Head of caudate nucleus (tissue), 42 donors: ENCODE results near the gene DLG2.

Experiments used
- DNase-seq, 42 donors: peaks; one replicate each; pipeline versions ENCODE4 v3.0.0 to v3.0.0-alpha.2; 2020 to 2021; ENCODE audit warnings: mixed read lengths in 7 of 42
- intact Hi-C: fragments of 100-400 bp; cut with DNase I; formaldehyde crosslinking; loops from one replicate; pipeline ENCODE4 v1.15.0; 2022

The DLG2 gene

DNA sequence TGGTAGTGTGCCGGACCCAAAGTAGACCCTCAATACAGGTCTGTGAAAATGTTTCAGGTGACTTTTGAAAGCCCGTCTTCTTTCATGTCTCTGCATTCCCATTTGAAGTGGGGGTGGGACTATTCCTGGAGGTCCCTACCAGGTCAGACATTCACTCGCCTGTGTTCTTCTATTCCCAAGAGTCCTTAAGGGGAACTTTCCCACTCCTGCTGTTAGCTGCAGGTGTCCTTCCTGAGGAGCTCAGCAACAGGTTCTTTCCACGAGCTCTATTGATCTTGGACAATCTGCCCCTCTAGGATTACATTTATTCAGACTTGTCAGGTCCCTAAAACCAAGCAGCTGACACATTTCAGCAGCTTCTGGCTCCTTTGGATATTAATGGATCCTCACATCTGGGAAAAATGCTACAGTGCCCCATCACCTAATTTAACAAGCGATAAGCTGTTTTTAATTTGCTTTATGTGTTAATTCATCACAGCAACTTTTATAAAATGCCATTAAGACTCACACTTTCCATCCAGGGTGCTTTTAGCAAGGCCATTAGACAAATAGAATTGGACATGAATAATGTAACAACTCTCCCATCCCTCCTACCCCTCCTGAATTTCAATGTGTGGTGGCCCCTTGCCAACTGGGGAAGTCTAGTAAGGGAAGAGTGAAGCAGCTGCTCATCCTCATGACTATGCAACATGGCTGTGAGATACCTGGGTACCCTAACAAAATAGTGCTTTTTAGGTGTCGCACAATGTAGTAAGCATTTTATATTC lies 2081.5 kb downstream of the DLG2 start:
- peak in 36 of 42 donors; percentile 11 to 83 (median 48) for DNase-seq
- intact Hi-C loops = no loop called here

DNA sequence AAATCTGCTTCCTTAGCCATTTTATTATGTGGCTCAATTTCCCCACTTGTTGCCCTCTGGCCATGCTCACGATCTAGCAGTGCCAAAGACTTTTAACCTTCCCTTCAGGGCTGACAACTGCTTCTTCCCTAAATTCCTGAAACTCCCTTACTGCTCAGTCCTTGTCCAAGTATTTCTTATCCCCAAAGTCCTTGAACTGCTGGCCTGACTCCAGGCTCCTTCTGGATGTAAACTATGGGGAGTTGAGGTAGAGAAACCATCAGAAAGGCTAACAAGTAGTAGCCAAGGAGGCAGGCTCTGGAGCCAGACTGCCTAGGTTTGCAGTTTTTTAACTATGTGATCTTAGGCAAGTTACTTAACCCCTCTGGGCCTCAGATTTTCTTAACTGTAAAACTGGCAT lies 2082.3 kb downstream of the DLG2 start:
- intact Hi-C loops = no loop called here
- DNase-seq = no peak

DNA sequence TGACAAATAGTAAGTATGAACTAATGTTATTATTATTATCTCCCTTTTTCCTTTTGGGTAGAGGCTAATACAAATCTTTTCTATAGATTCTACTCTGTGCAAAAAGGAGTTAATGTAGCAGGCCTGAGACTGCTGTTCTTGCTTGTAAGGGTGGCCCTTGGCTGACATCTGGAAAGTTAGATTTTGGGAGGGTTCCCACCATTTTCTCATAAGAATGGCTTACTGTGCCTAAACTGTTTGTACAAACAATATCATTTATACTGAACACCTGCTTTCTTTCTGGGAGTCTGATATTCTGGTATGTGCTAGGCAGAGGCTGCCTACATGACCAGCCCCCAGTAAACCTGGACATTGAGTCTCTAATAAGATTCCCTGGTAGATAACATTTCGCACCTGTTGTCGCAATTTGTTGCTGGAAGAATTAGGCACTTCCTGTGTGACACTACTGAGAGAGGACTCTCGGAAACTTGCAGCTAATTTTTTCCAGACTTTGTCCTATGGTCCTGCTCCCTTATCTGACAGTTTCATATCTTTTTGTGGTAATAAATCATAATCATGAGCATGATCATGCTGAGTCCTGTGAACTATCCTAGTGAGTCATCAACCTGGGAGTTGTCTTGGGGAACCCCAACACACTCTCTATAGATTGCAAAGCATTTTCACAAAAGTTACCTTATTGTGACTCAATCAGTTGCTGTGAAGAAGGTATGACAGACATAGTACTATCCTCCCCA lies 2083.3 kb downstream of the DLG2 start:
- intact Hi-C loops = no loop called here
- DNase-seq = no peak

DNA sequence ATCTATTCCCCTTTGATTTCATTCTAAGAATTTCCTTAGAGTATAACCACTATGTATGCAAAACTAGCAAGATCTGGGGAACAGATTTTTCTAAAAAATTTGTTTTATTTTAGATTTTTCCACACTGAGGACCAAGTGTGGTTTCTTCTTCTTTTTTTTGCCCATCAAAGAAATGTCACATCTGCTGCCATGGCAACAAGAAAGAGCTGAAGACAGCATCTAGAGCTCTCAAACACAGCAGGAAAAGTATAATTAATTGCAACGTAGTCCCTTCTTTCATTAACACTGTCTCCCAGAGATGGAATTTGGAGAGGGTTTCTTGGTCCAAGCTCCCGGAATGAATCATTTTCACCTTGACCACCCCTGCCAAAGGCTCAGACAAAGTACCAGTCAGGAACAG lies 2084.3 kb downstream of the DLG2 start:
- peak in 2 of 42 donors; percentile 35 to 41 for DNase-seq
- intact Hi-C loops = no loop called here

DNA sequence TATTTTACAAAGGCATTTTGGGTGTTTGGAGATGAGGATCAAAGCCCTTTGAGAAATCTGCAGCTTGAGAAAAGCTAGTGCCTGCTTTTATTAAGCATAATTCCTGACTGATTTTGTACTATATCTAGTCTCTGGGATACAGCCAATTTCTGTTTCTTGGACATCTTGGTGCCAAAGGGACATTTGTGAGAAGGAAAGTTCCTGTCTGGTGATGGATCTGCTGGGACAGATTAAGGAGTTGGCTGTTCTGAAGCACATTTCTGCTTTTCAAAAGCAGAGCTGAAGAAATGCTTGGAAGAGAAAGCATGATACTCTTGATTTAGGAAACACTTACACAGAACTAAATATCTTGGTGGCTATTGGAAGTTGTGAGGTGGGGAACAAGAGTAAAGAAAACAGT lies 2086.4 kb downstream of the DLG2 start:
- intact Hi-C loops = no loop called here
- DNase-seq = no peak

DNA sequence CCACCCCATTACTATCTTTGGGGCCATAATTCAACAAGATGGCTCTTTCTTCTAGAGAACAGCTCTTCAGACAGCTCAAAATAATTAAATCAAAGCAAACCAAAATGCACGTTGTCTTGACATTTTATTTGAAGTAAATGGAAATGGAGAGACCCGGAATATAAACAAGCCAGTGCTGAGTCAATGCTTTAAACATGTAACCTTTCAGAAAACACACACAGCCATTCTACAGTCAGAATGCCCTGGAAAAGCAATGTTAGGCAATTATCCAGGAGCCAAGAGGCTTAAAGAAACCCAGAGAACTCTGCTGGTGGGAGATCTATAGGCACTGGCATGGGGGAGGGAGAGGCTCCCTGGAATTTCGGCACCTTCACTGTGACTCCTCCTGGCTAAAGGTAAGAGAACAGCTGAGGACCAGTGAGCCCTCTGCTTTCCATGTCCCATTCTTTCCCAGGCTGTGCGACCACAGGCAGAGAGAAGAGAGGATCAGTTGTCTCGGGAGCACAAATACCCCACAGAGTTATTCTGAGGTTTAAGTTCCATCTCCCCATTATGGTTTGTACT lies 2086.9 kb downstream of the DLG2 start:
- intact Hi-C loops = no loop called here
- no peak for DNase-seq

DNA sequence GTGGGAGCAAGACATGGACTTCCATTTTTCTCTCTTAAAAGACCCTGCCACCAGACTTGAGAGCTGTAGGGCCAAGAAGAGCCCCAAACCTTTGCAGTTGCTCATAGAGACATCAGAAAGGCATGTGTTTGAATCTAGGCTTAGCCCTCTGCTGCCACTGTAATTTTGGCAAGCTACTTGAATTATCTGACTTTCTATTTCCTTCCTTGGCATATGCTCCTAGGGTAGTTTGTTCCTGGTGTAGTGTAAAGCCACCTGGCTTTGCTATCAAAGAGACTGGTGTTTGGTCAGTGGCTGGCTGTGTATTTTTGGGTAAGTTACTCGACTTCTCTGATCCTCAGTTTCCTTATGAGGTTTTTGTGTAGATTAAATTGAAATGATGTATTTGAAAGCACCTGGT lies 2088.9 kb downstream of the DLG2 start:
- intact Hi-C loops = no loop called here
- no peak for DNase-seq

DNA sequence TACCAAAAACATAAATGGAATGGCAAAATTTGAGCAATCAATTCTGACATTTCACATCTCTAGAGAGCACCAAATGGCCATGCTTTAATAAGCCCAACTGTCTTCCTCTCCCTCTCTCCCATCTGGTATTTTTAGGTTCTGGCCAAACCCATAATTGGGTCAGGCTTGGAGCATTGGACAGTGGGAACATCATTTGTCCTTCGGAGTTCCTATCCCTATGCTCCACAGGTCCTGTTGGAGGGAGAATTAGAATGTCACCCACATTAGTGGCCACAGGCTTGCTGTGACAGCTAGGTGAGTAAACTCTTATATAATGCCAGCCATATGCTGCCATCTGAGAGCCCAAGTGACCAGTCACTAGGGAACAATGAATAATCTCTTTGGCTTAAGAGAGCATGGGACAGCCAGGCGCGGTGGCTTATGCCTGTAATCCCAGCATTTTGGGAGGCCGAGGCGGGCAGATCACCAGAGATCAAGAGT lies 2090.0 kb downstream of the DLG2 start:
- intact Hi-C loops = no loop called here

DNA sequence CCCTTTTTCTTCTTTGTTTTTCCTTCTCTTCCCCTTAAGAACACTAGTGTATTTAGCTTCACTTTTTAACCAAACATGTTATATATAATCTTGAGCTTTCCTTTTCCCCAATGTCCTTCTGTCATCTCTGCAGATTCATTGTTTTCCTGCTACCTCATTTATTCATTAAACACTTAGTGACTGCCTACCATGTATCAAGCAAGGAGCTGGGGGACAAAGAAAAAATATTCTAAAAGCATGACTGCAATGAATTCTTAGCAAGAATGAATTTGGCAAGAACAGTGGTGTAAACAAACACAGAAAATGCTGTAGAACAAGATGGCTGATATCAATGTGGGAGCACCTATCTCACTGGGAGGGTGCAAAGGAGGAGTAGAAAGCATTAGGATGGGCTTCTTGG lies 2094.0 kb downstream of the DLG2 start:
- DNase-seq = no peak
- intact Hi-C loops = no loop called here

More for the DNA sequence above, 2090.0 kb downstream of the DLG2 start:
- DNase-seq = no peak

DNA sequence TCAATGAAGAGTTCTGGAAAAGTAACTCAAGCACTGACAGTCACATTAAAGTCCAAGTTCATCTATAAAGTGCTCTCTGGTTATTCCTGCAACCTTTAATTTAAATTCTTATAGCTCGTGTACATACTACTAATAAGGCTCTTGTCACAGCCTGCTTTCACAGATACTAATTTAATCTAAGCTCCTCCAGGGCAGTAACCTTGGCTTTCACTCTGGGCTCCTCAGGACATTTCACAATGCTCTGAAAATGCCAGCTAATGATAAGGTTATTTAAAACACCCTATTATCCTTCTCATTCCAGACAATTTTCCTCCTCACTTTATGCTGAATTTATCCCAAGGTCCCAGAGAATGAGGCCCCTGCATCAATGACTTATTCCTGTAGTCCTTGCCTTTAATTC lies 2098.3 kb downstream of the DLG2 start:
- intact Hi-C loops = no loop called here
- DNase-seq = no peak

DNA sequence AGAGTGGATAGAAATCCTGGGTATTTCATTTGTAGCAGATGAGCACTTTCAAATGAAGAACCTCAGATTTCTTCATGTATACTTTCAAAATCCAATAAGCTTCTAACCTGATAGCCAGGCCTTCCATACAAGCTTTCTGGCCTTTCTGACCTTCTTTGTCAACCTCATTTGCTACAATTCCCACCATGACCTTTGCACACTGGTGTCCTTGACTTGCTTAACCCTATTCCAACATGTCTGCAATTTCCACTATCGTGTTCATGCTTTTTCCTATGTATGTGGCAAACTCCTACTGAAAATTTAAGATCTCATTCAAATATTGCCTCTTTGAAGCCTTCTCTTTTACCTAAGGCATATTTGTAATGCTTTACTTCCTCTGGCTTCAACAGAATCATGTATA lies 2098.9 kb downstream of the DLG2 start:
- intact Hi-C loops = no loop called here
- no peak for DNase-seq

DNA sequence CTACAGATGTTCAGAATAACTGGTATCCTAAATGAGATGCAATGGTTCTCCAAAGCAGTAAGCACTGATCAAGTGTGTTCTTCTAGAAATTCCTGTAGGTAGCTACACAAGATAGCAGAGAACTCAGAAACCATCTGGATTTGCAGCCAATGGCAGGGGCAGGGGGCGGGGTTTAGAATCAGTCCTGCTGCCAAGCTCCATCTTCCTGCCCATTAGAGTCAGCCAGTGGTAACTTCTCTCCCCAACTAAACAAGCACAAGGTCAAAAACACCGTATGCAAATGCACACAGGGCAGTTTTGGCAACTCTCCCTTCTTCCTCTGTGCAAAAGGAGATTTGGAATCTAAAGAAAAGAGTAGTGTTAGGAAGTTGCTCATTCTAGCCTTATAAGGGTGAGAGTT lies 2103.5 kb downstream of the DLG2 start:
- intact Hi-C loops = no loop called here
- peak in 2 of 42 donors; percentile 17 to 39 for DNase-seq

DNA sequence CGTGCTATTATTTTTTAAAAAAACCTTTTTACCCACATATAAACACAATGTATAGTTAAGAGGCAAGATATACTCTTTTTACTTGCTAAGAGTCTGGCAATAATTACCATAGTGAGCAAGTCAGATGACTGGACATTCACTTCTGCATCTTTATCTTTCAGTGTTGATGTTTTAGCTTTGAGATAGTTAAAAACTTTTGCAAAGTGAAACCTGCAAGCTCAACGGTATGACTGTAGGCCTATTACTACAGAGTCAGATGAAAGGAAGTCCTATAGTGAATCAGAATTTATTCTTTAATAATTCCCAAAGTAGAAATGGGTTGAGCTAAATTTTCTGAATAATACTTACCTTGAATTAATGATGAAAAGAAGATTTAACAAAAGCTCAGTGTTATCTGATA lies 2104.2 kb downstream of the DLG2 start:
- no peak for DNase-seq
- intact Hi-C loops = no loop called here

DNA sequence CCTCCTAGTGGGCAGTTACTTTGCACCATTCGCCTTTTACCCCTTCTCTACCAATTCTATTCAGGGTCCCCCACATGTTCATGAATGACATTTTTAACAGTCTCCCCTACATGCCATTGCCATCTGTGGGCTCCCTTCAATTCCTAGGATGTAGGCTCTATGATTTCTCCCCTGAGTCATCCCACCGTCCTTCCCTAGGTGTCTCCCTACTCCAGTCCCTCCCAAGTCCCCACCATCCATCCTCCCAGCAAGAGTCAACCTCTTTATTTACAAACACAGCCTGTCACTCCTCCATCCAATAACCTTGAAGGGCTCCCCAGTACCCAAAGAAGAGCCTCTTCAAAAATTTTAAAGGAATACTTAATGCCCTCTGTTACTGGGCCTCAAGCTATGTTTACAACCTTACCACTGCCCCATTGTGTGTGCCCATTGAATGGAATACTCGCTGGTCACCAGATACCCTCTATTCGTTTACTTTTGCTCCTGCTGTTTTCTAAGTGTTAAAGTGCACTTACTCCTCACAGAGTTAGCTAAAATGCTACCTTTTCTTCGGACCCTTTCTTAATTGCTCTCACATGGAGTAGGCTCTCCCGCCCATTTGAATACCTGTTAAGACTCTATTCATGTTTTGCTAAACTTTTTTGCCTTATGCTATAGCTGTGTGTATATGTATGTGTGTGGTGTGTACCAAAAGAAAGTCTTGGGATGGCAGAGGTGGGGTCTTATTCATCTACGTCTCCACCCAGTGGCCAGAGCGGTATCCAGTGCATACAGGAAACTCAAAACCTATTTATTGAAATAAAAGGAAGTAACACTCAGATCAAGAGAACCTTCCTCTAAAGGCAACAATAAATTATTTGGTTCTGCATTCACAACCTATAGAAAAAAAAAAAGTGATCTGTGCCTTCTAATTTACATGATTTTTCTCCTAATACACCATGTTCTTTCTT lies 2105.2 kb downstream of the DLG2 start:
- peak in 7 of 42 donors; percentile 15 to 68 (median 33) for DNase-seq
- intact Hi-C loops = no loop called here

DNA sequence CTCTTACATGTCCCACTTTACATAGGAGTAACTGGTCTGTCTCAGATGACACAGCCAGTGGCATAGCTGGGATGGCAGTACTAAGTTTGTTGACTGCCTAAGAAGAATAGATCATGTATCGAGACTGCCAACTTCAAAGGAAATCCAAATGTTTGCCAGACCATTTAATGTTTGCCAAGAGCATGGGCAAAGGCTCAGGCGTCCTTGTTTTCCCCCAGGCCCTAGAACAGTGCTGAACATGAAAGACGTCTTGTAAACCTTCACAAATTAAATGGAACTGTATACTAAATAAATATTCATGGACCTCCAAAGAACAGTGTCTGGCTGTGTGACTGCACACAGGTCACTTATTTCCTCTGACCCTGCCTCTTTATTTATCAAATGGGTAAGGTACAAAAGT lies 2106.3 kb downstream of the DLG2 start:
- DNase-seq = peak in 2 of 42 donors; percentile 7 to 27
- intact Hi-C loops = no loop called here

DNA sequence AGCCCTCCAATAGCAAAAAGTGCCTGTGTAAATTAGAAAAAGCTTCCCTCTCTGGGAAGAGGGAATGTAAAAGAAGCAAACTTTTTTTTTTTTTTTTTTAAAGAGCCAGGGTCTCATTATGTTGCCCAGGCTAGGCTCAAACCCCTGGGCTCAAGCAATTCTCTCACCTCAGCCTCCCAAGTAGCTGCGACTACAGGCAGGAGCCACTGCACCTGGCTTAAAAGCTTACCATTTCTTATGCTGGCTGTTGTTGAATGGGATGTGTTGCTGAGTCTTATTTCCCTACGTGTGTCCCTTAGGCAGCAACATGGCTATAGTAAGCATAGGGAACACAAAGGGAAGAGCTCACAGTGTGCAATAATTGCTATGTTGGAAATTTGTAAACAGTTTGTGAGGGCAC lies 2115.5 kb downstream of the DLG2 start:
- intact Hi-C loops = no loop called here
- DNase-seq = no peak

DNA sequence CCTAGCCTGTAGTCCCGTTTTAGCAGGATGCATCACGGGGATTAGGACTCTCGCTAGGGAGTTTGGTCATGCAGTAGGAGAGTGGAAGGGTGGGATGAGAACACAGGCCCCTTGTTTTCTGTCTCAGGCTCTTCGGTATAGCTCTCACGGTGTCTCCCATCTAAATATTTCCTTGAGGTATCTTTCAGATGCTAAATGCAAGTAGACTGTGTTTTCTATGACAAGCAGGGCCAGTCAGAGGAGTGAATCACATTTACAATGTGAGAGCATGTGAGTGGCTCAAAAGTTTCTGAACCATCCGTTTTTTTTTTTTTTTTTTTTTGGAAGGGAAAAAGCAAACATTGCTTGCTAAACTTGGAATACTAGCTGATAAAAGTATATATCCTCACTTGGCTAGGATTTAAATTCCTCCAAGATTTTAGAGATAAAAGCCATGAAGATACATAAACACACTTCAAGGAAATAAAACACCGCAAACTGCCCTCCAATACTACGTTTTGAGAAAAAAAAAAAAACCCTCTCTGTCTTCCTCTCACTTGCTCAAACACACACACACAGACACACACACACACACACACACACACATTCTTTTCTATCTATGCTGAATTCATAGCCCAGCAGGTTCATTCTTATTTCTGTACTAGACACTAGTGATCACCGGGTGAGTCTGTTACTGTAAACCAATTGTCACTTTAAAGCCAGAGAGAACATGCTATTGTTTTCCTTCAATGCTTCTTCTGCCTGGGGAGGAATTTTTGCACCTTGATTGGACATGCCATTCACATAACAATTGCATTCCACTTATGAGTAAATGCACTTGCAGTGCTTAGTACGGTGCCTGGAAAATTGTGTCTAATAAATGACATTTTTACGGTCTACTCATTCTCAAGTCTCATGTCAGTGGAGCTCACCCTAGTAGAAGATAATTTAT lies 2116.3 kb downstream of the DLG2 start:
- intact Hi-C loops = no loop called here
- no peak for DNase-seq

DNA sequence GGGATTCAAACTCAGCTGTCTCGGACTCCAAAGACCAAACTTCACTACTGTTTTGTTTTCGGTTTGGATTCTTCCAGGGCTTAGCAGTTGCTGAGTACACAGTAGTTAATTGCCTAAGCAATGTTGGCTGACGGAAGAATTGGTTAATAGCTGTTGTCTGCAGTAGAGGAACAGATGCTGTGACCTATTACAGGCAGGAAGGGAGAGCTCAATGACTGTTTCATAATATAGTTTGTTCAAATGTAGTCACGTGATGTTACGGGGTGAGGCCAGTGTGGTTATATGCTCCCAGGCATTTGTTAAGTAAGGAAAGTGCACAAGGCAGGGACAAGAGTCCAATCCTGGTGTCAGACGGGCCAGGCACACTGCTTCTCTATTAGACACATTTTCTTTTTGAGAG lies 2118.3 kb downstream of the DLG2 start:
- intact Hi-C loops = no loop called here
- DNase-seq = no peak
